SK-N-MC (cell line): ENCODE measurements around the gene BHLHA15.

Experiments
- EZH2 ChIP-seq: fragments of 200-600 bp; sonication (generic); IDR thresholded peaks from one replicate; pipeline ENCODE4 v1.6.1; 2017; ENCODE audit warnings: antibody characterized with exemption
- FOXP2 ChIP-seq: optimal IDR thresholded peaks from 2 replicates; pipeline ENCODE3; 2011; ENCODE audit warnings: mild to moderate bottlenecking, moderate library complexity; ENCODE audit not compliant: insufficient read depth; ENCODE audit errors: extremely low read length, control extremely low read depth

DNA sequence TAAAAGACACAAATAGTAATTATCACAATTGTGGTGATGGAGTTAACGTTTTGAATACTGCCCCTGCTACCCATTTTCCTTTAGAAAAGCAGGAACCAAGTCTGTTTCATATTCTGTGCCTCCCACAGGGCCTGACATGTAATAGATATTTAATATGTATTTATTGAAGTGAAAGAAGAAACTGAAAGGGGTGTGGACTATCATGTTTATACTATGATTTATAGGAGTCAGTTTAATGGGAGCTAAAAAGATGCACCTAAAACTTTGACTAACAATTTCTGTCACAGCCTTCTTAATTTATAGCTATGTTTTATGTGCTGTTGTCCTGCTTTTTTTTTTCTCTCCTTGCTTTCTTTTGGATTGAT lies 24.1 kb upstream of the BHLHA15 start:
- no peak for TF ChIP-seq EZH2
- no peak for TF ChIP-seq FOXP2
